ENCODE data around the gene SMYD3.

- TF ChIP-seq SUZ12 (IDR thresholded peaks at IDR 0.05; ENCODE audit: extremely low read depth, insufficient read depth, insufficient read length): no peak
- TF ChIP-seq YY1 (IDR thresholded peaks at IDR 0.05; ENCODE audit: insufficient read depth, insufficient read length): no peak
Observed at GRCh38 chr1:246506674-246507481, at the start of gene SMYD3.
